COLO829 (cell line): ENCODE data around the gene CIAO2B.
"Not testable (repeated sequence)": the region's sequence is repeated elsewhere in the genome, so short reads cannot be mapped to it uniquely, and the experiment has no call there.

ENCODE experiments used
- DNase-seq: peaks from one replicate; pipeline ENCODE4 v3.0.0; 2012; ENCODE audit warnings: low spot score

CIAO2B gene

GRCh38 chr16:66934138-66934838, at the start of gene CIAO2B:
Gene CIAO2B, minus strand, starts transcription at chr16:66934402. Its CDS starts 38 bp downstream, at chr16:66934364.
- DNase-seq: peak; percentile 91

GRCh38 chr16:66983033-66983432, 48.8 kb upstream of the CIAO2B start:
- DNase-seq: no peak

- DNase-seq: no peak
Measured at GRCh38 chr16:66979011-66979717, 45.0 kb upstream of the CIAO2B start.

GRCh38 chr16:66977341-66978113, 43.3 kb upstream of the CIAO2B start:
- peak; percentile 46 for DNase-seq

- DNase-seq: no peak
Measured at GRCh38 chr16:66976746-66977145, 42.5 kb upstream of the CIAO2B start.

GRCh38 chr16:66975302-66975893, 41.2 kb upstream of the CIAO2B start:
- DNase-seq: no peak

GRCh38 chr16:66974932-66975246, 40.7 kb upstream of the CIAO2B start:
- not testable (repeated sequence) for DNase-seq

- not testable (repeated sequence) for DNase-seq
Measured at GRCh38 chr16:66974156-66974931, 40.1 kb upstream of the CIAO2B start.

GRCh38 chr16:66973716-66974115, 39.5 kb upstream of the CIAO2B start:
- DNase-seq: no peak

GRCh38 chr16:66972983-66973382, 38.8 kb upstream of the CIAO2B start:
- DNase-seq: no peak

GRCh38 chr16:66970775-66971720, 36.8 kb upstream of the CIAO2B start:
- DNase-seq: no peak

- no peak for DNase-seq
Measured at GRCh38 chr16:66968847-66969246, 34.6 kb upstream of the CIAO2B start.

- no peak for DNase-seq
Measured at GRCh38 chr16:66964049-66964448, 29.8 kb upstream of the CIAO2B start.

- DNase-seq: no peak
Measured at GRCh38 chr16:66961914-66962313, 27.7 kb upstream of the CIAO2B start.

GRCh38 chr16:66961065-66961744, 27.0 kb upstream of the CIAO2B start, which contains the start of gene CES3:
Gene CES3, plus strand, starts transcription at chr16:66961266. Its CDS starts 42 bp downstream, at chr16:66961308.
- peak; percentile 23 for DNase-seq

GRCh38 chr16:66960270-66960669, 26.1 kb upstream of the CIAO2B start:
- no peak for DNase-seq

- DNase-seq: no peak
Measured at GRCh38 chr16:66959704-66960161, 25.5 kb upstream of the CIAO2B start.

- no peak for DNase-seq
Measured at GRCh38 chr16:66958857-66959703, 24.9 kb upstream of the CIAO2B start.

- not testable (repeated sequence) for DNase-seq
Measured at GRCh38 chr16:66956154-66956457, 21.9 kb upstream of the CIAO2B start.
